SW 1271 (cell line): ENCODE measurements around the gene HACD4.
"Not testable (repeated sequence)": the region's sequence is repeated elsewhere in the genome, so short reads cannot be mapped to it uniquely, and the experiment has no call there.

Source experiments
- DNase-seq, 2 experiments: peaks; one replicate each; lab custom pipeline; 2025; lab: John Stamatoyannopoulos, UW

Gene HACD4

GRCh38 chr9:21016701-21017491 lies 14.5 kb downstream of the HACD4 start:
- DNase-seq = no peak

- DNase-seq = no peak
Measured at GRCh38 chr9:21015995-21016394, 15.4 kb downstream of the HACD4 start.

- no peak for DNase-seq
Measured at GRCh38 chr9:21015129-21015815, 16.2 kb downstream of the HACD4 start.

- no peak for DNase-seq
Measured at GRCh38 chr9:21002040-21002439, 29.4 kb downstream of the HACD4 start.

GRCh38 chr9:21001581-21001980 lies 29.9 kb downstream of the HACD4 start:
- DNase-seq = no peak

GRCh38 chr9:20997503-20998076 lies 33.9 kb downstream of the HACD4 start:
- no peak for DNase-seq

GRCh38 chr9:20996809-20997208 lies 34.6 kb downstream of the HACD4 start:
- DNase-seq = no peak

- no peak for DNase-seq
Measured at GRCh38 chr9:20995616-20996015, 35.8 kb downstream of the HACD4 start.

GRCh38 chr9:20994486-20994885 lies 37.0 kb downstream of the HACD4 start:
- no peak for DNase-seq

- DNase-seq = no peak
Measured at GRCh38 chr9:20990867-20991266, 40.6 kb downstream of the HACD4 start.

- DNase-seq = no peak
Measured at GRCh38 chr9:20989923-20990341, 41.5 kb downstream of the HACD4 start.

- DNase-seq = no peak
Measured at GRCh38 chr9:20988671-20989315, 42.6 kb downstream of the HACD4 start.

GRCh38 chr9:20988061-20988460 lies 43.4 kb downstream of the HACD4 start:
- DNase-seq = no peak

- no peak for DNase-seq
Measured at GRCh38 chr9:20987521-20987920, 43.9 kb downstream of the HACD4 start.

GRCh38 chr9:20985851-20986600 lies 45.4 kb downstream of the HACD4 start:
- no peak for DNase-seq

GRCh38 chr9:20984506-20984905 lies 46.9 kb downstream of the HACD4 start:
- no peak for DNase-seq

- no peak for DNase-seq
Measured at GRCh38 chr9:20981486-20981885, 50.0 kb downstream of the HACD4 start.

- no peak for DNase-seq
Measured at GRCh38 chr9:20980832-20981455, 50.5 kb downstream of the HACD4 start.

GRCh38 chr9:20978249-20978648 lies 53.2 kb downstream of the HACD4 start:
- no peak for DNase-seq

GRCh38 chr9:20974191-20974938 lies 57.1 kb downstream of the HACD4 start:
- DNase-seq = not testable (repeated sequence)
